Adipocyte (in vitro differentiated cells): Measurements from ENCODE around the gene UNC5C.
A peak's percentile ranks its signal among the peaks of the same experiment; 100 is the strongest.

ENCODE experiments used
- DNase-seq: peaks from one replicate; pipeline ENCODE4 v3.0.0-alpha.2; 2015; ENCODE audit warnings: low read depth
- H3K27me3 ChIP-seq: replicated peaks from 2 replicates; pipeline ENCODE4 v1.7.0; 2013; ENCODE audit warnings: mild to moderate bottlenecking, low read length, moderate library complexity; ENCODE audit not compliant: control insufficient read depth, insufficient read depth
- H3K36me3 ChIP-seq: 2 replicates; pipeline ENCODE4 v1.7.0; 2013; ENCODE audit warnings: low read length, mild to moderate bottlenecking, moderate library complexity; ENCODE audit not compliant: control insufficient read depth, insufficient read depth, severe bottlenecking
- H3K4me1 ChIP-seq: 2 replicates; pipeline ENCODE4 v1.7.0; 2013; ENCODE audit warnings: mild to moderate bottlenecking, low read length, moderate library complexity; ENCODE audit not compliant: control insufficient read depth, insufficient read depth
- H3K4me3 ChIP-seq: 2 replicates; pipeline ENCODE4 v1.7.0; 2013; ENCODE audit warnings: mild to moderate bottlenecking, low read length, moderate library complexity
- H3K9ac ChIP-seq: 2 replicates; pipeline ENCODE4 v1.7.0; 2013; ENCODE audit warnings: mild to moderate bottlenecking, low read length, moderate library complexity
- H3K9me3 ChIP-seq: 2 replicates; pipeline ENCODE4 v1.7.0; 2013; ENCODE audit warnings: mild to moderate bottlenecking, low read length, moderate library complexity; ENCODE audit not compliant: control insufficient read depth

Gene UNC5C

GRCh38 chr4:95499291-95499696, 49.5 kb downstream of the UNC5C start:
- H3K27me3 ChIP-seq, result no peaks in the 10 kb centered on the region
- no peak overlapping the region for H3K4me3 ChIP-seq
- H3K9me3 ChIP-seq, result no peaks in the 10 kb centered on the region
- no peaks in the 10 kb centered on the region for H3K36me3 ChIP-seq
- no peaks in the 10 kb centered on the region for H3K4me1 ChIP-seq
- no peak overlapping the region for H3K9ac ChIP-seq
- DNase-seq, result no peak

- Histone ChIP-seq H3K4me3 (no peak overlapping the region), H3K9ac (no peak overlapping the region), H3K36me3 (no peaks in the 10 kb centered on the region), H3K9me3 (no peaks in the 10 kb centered on the region), H3K27me3 (peaks cover 4% of the 10 kb centered on the region), H3K4me1 (no peaks in the 10 kb centered on the region)
- DNase-seq, result no peak
These were observed 54.6 kb downstream of the UNC5C start for GRCh38 chr4:95494186-95494585.

- Histone ChIP-seq H3K36me3 (no peaks in the 10 kb centered on the region), H3K9ac (no peak overlapping the region), H3K4me3 (no peak overlapping the region), H3K27me3 (no peaks in the 10 kb centered on the region), H3K4me1 (no peaks in the 10 kb centered on the region), H3K9me3 (no peaks in the 10 kb centered on the region)
- DNase-seq, result no peak
These were observed 70.1 kb downstream of the UNC5C start for GRCh38 chr4:95478679-95479078.

- H3K9me3 ChIP-seq, result no peaks in the 10 kb centered on the region
- no peak for DNase-seq
- no peak overlapping the region for H3K9ac ChIP-seq
These were observed 72.7 kb downstream of the UNC5C start for GRCh38 chr4:95476121-95476520.

GRCh38 chr4:95472534-95472933, 76.2 kb downstream of the UNC5C start:
- Histone ChIP-seq H3K4me1 (no peaks in the 10 kb centered on the region), H3K36me3 (no peaks in the 10 kb centered on the region), H3K4me3 (no peak overlapping the region), H3K27me3 (no peaks in the 10 kb centered on the region), H3K9ac (no peak overlapping the region), H3K9me3 (no peaks in the 10 kb centered on the region)
- no peak for DNase-seq

More at GRCh38 chr4:95476121-95476520, 72.7 kb downstream of the UNC5C start:
- Histone ChIP-seq H3K4me1 (no peaks in the 10 kb centered on the region), H3K4me3 (no peak overlapping the region), H3K36me3 (no peaks in the 10 kb centered on the region), H3K27me3 (no peaks in the 10 kb centered on the region)

GRCh38 chr4:95470622-95471021, 78.2 kb downstream of the UNC5C start:
- H3K4me3 ChIP-seq, result no peak overlapping the region
- no peaks in the 10 kb centered on the region for H3K36me3 ChIP-seq
- no peaks in the 10 kb centered on the region for H3K27me3 ChIP-seq
- H3K4me1 ChIP-seq, result no peaks in the 10 kb centered on the region
- no peak for DNase-seq
- H3K9ac ChIP-seq, result no peak overlapping the region
- H3K9me3 ChIP-seq, result no peaks in the 10 kb centered on the region

- Histone ChIP-seq H3K9me3 (no peaks in the 10 kb centered on the region), H3K27me3 (no peaks in the 10 kb centered on the region), H3K4me1 (no peaks in the 10 kb centered on the region), H3K9ac (no peak overlapping the region), H3K4me3 (no peak overlapping the region), H3K36me3 (no peaks in the 10 kb centered on the region)
- no peak for DNase-seq
These were observed 79.2 kb downstream of the UNC5C start for GRCh38 chr4:95469617-95470016.

- H3K9ac ChIP-seq, result no peak overlapping the region
- no peaks in the 10 kb centered on the region for H3K9me3 ChIP-seq
- no peaks in the 10 kb centered on the region for H3K27me3 ChIP-seq
- no peak overlapping the region for H3K4me3 ChIP-seq
- no peak for DNase-seq
- no peaks in the 10 kb centered on the region for H3K4me1 ChIP-seq
- H3K36me3 ChIP-seq, result no peaks in the 10 kb centered on the region
These were observed 82.0 kb downstream of the UNC5C start for GRCh38 chr4:95466791-95467190.

GRCh38 chr4:95465010-95465409, 83.8 kb downstream of the UNC5C start:
- no peaks in the 10 kb centered on the region for H3K27me3 ChIP-seq
- DNase-seq, result peak; percentile 12
- no peaks in the 10 kb centered on the region for H3K36me3 ChIP-seq

GRCh38 chr4:95462921-95463320, 85.9 kb downstream of the UNC5C start:
- Histone ChIP-seq H3K9me3 (no peaks in the 10 kb centered on the region), H3K4me1 (no peaks in the 10 kb centered on the region), H3K4me3 (no peak overlapping the region), H3K27me3 (no peaks in the 10 kb centered on the region), H3K9ac (no peak overlapping the region), H3K36me3 (no peaks in the 10 kb centered on the region)
- no peak for DNase-seq

More at GRCh38 chr4:95465010-95465409, 83.8 kb downstream of the UNC5C start:
- H3K4me3 ChIP-seq, result no peak overlapping the region
- H3K9me3 ChIP-seq, result no peaks in the 10 kb centered on the region
- H3K4me1 ChIP-seq, result no peaks in the 10 kb centered on the region
- H3K9ac ChIP-seq, result no peak overlapping the region

GRCh38 chr4:95457353-95457752, 91.4 kb downstream of the UNC5C start:
- Histone ChIP-seq H3K36me3 (no peaks in the 10 kb centered on the region), H3K4me3 (no peak overlapping the region), H3K9me3 (no peaks in the 10 kb centered on the region), H3K27me3 (no peaks in the 10 kb centered on the region), H3K4me1 (no peaks in the 10 kb centered on the region), H3K9ac (no peak overlapping the region)
- DNase-seq, result no peak

GRCh38 chr4:95450294-95450693, 98.5 kb downstream of the UNC5C start:
- H3K4me3 ChIP-seq, result no peak overlapping the region

More at GRCh38 chr4:95450294-95450693, 98.5 kb downstream of the UNC5C start:
- no peak for DNase-seq
- H3K4me1 ChIP-seq, result no peaks in the 10 kb centered on the region
- no peaks in the 10 kb centered on the region for H3K9me3 ChIP-seq
- no peaks in the 10 kb centered on the region for H3K27me3 ChIP-seq
- no peak overlapping the region for H3K9ac ChIP-seq
- no peaks in the 10 kb centered on the region for H3K36me3 ChIP-seq
